ENCODE results near the gene ZSCAN31. TPM values are rescaled to one million over a fixed set of nuclear protein-coding genes. Genes with fewer than 3 reads are reported as not detected.

The ZSCAN31 gene
- total RNA-seq, 1 experiment from 2014 or later: 3.5 TPM

GRCh38 chr6:28295326-28295725 lies 40.6 kb downstream of the ZSCAN31 start:
- Histone ChIP-seq H3K4me1 (ENCODE audit: insufficient read depth, low read length, poor library complexity, severe bottlenecking) (no peaks in the 10 kb centered on the region), H3K36me3 (ENCODE audit: insufficient read depth, low read length, poor library complexity, severe bottlenecking) (peaks cover 7% of the 10 kb centered on the region), H3K4me3 (ENCODE audit: low read depth, low read length, poor library complexity, severe bottlenecking) (no peak overlapping the region), H3K27me3 (replicated peaks; ENCODE audit: insufficient read depth, low read depth, low read length, poor library complexity) (no peaks in the 10 kb centered on the region), H3K27ac (ENCODE audit: low read depth, low read length, poor library complexity, severe bottlenecking) (no peak overlapping the region), H3K9me3 (ENCODE audit: low read depth, low read length, poor library complexity, severe bottlenecking) (no peaks in the 10 kb centered on the region)
- intact Hi-C loops (cut with micrococcal nuclease; ENCODE audit: unreplicated experiment): no loop called here
- no TSS peak for BruUV-seq (replicated peaks)
- ChIA-PET POLR2A (ENCODE audit: low non-redundant PET) (interaction anchor here (0.6 kb wide), 1 partner anchor 247 kb away, joined by 3 read pairs; no protein-coding TSS in a partner anchor), CTCF (no interaction called here)
- no peak for TF ChIP-seq EZH2 (IDR thresholded peaks at IDR 0.05; ENCODE audit: borderline replicate concordance, low read depth, low read length, poor library complexity, severe bottlenecking)
- TF ChIP-seq CTCF (conservative IDR thresholded peaks at IDR 0.05; ENCODE audit: low read depth, low read length): no peak
- DNase-seq (ENCODE audit: low spot score): no peak

- intact Hi-C loops (cut with micrococcal nuclease; ENCODE audit: unreplicated experiment): no loop called here
- BruUV-seq (replicated peaks): no TSS peak
- Histone ChIP-seq H3K27ac (ENCODE audit: low read depth, low read length, poor library complexity, severe bottlenecking) (no peak overlapping the region), H3K36me3 (ENCODE audit: insufficient read depth, low read length, poor library complexity, severe bottlenecking) (peaks cover 20% of the 10 kb centered on the region), H3K4me1 (ENCODE audit: insufficient read depth, low read length, poor library complexity, severe bottlenecking) (no peaks in the 10 kb centered on the region), H3K9me3 (ENCODE audit: low read depth, low read length, poor library complexity, severe bottlenecking) (no peaks in the 10 kb centered on the region), H3K27me3 (replicated peaks; ENCODE audit: insufficient read depth, low read depth, low read length, poor library complexity) (no peaks in the 10 kb centered on the region), H3K4me3 (ENCODE audit: low read depth, low read length, poor library complexity, severe bottlenecking) (no peak overlapping the region)
- TF ChIP-seq EZH2 (IDR thresholded peaks at IDR 0.05; ENCODE audit: borderline replicate concordance, low read depth, low read length, poor library complexity, severe bottlenecking): no peak
- no peak for TF ChIP-seq CTCF (conservative IDR thresholded peaks at IDR 0.05; ENCODE audit: low read depth, low read length)
- no peak for DNase-seq (ENCODE audit: low spot score)
- CTCF ChIA-PET: no interaction called here
- POLR2A ChIA-PET (ENCODE audit: low non-redundant PET): no interaction called here
Measured at GRCh38 chr6:28291573-28291972, 44.4 kb downstream of the ZSCAN31 start.

- POLR2A ChIA-PET (ENCODE audit: low non-redundant PET): no interaction called here
Measured at GRCh38 chr6:28282926-28283325, 53.0 kb downstream of the ZSCAN31 start.

More at GRCh38 chr6:28282926-28283325, 53.0 kb downstream of the ZSCAN31 start:
- Histone ChIP-seq H3K9me3 (ENCODE audit: low read depth, low read length, poor library complexity, severe bottlenecking) (peaks cover 5% of the 10 kb centered on the region), H3K36me3 (ENCODE audit: insufficient read depth, low read length, poor library complexity, severe bottlenecking) (peaks cover 34% of the 10 kb centered on the region), H3K4me3 (ENCODE audit: low read depth, low read length, poor library complexity, severe bottlenecking) (no peak overlapping the region), H3K27ac (ENCODE audit: low read depth, low read length, poor library complexity, severe bottlenecking) (no peak overlapping the region), H3K27me3 (replicated peaks; ENCODE audit: insufficient read depth, low read depth, low read length, poor library complexity) (no peaks in the 10 kb centered on the region), H3K4me1 (ENCODE audit: insufficient read depth, low read length, poor library complexity, severe bottlenecking) (no peaks in the 10 kb centered on the region)
- DNase-seq (ENCODE audit: low spot score): peak; percentile 19
- no TSS peak for BruUV-seq (replicated peaks)
- CTCF ChIA-PET: no interaction called here
- intact Hi-C loops (cut with micrococcal nuclease; ENCODE audit: unreplicated experiment): no loop called here
- no peak for TF ChIP-seq EZH2 (IDR thresholded peaks at IDR 0.05; ENCODE audit: borderline replicate concordance, low read depth, low read length, poor library complexity, severe bottlenecking)
- no peak for TF ChIP-seq CTCF (conservative IDR thresholded peaks at IDR 0.05; ENCODE audit: low read depth, low read length)

Data from A673 (cell line).